ENCODE data around the gene AADACL4. TPM values are rescaled to one million over a fixed set of nuclear protein-coding genes. Genes with fewer than 3 reads are reported as not detected.

AADACL4 gene
- total and polyA plus RNA-seq, 9 of the 15 experiments (the other 6 are each of a cell fraction or from before 2014, with no cell fraction given), result not detected

- 0 out of 4 replicates have a peak, but pooled peaks of 1 of the 2 experiments have one; percentile 34 for TF ChIP-seq UBTF (IDR thresholded peaks at IDR 0.05; ENCODE audit: borderline replicate concordance in 1 of 2, low read depth in 2 of 2, low read length in 2 of 2)
- TF ChIP-seq AFF4 (CRISPR knock-in tag; IDR thresholded peaks at IDR 0.05), result no peak
- TF ChIP-seq POLR2AphosphoS5 (IDR thresholded peaks at IDR 0.05; ENCODE audit: control insufficient read depth, insufficient read depth, low read depth, low read length), result peak; percentile 46; the same call in 1 of the 2 replicates
- no peak for TF ChIP-seq PREB (CRISPR knock-in tag; IDR thresholded peaks at IDR 0.05)
- no peak for TF ChIP-seq PATZ1 (CRISPR knock-in tag; IDR thresholded peaks at IDR 0.05; ENCODE audit: borderline replicate concordance)
- TF ChIP-seq PBX2 (CRISPR knock-in tag; IDR thresholded peaks at IDR 0.05; ENCODE audit: low read depth), result no peak
- TF ChIP-seq PBX2 (tag; conservative IDR thresholded peaks at IDR 0.05; ENCODE audit: low read depth), result no peak
- TF ChIP-seq CBX1 (IDR thresholded peaks at IDR 0.05; ENCODE audit: low read depth), result peak; percentile 77
- no peak for TF ChIP-seq ZBTB26 (CRISPR knock-in tag; IDR thresholded peaks at IDR 0.05)
- peak in 1 of 2 experiments; percentile 19; a peak in 1 of 4 replicates for TF ChIP-seq NRF1 (conservative IDR thresholded peaks at IDR 0.05 in 1 of 2, IDR thresholded peaks at IDR 0.05 in 1 of 2)
- TF ChIP-seq ZNF224 (CRISPR knock-in tag; IDR thresholded peaks at IDR 0.05), result no peak
- TF ChIP-seq SRSF7 (optimal IDR thresholded peaks at IDR 0.05; ENCODE audit: low read depth, low read length), result no peak
Observed at GRCh38 chr1:12619792-12620487, 23.9 kb upstream of the AADACL4 start (continued).

Measured in K562 (cell line).